DMS53 treated with DMSO at 0.1 percent for 48 hours (cell line): Measurements from ENCODE around the gene ARHGEF10L.

Experiments
- DNase-seq: peaks from one replicate; lab custom pipeline; 2025; ENCODE audit not compliant: unreplicated experiment; lab: John Stamatoyannopoulos, UW

ARHGEF10L gene

DNA sequence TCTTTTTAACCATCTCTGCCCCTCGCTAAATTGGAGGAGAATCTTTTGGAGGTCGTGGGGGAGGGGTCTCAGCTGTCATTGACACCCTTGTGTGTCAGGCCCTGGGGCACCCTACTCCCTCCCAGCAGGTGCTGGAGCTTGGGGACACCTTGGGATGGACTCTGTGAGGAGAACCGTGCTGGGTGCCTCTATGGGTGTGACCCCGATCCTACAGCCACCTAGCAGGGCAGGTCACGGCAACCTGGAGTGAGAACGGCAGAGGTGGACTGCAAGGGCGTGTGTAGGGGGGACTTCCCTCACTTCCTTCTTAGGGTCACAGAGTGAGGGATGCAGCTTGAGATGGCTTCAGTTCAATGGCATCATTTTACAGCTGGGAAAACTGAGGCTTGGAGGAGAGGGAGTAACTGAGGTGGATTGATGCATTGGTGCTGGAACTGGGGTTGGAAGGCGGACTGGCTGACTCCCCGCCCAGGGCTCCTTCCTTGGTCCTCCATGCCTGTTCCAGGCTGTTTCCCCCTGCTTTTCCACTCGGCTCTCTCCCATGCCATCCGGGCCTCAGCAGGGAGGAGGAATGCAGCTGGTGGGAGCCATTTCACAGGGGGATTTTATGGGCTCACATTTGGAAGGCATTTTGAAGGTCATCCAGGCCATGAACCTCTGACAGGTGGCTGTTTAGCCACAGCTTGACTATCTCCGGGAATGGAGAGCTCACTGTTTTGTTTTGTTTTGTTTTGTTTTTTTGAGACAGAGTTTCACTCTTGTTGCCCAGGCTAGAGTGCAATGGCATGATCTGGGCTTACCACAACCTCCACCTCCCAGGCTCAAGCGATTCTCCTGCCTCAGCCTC, 18.8 kb upstream of the ARHGEF10L start:
- no peak for DNase-seq

DNA sequence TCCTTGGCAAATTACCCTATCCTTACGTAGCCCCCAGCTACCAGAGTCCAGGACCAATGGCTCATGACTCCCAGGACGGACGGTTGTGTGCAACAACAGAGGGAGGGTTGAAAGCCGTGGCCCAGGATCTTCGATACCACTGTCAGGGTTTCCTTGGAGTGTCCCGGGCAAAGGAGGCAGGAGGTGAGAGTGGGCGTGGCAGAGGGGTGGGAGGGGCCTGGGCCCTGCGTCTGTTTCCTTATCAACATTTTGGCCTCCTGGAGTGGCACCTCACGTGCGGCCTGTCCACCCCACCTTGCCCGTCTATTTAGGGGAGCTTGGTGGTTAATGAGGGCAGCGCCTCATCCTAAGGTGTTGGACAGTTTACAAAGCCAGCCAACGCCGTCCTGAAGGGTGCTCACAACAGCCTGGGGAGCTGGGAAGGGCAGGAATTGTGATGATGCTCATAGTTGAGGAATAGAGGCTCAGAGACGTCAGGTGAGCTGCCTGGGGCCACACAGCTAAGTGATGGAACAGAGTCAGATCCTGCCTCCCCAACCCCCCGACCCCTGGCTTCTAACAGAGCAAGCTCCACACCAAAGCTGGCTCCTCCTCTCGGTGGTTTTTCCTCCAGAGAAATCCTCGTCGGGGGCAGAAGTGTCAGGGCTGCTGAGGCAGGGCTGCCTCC, 17.4 kb upstream of the ARHGEF10L start:
- DNase-seq = no peak

DNA sequence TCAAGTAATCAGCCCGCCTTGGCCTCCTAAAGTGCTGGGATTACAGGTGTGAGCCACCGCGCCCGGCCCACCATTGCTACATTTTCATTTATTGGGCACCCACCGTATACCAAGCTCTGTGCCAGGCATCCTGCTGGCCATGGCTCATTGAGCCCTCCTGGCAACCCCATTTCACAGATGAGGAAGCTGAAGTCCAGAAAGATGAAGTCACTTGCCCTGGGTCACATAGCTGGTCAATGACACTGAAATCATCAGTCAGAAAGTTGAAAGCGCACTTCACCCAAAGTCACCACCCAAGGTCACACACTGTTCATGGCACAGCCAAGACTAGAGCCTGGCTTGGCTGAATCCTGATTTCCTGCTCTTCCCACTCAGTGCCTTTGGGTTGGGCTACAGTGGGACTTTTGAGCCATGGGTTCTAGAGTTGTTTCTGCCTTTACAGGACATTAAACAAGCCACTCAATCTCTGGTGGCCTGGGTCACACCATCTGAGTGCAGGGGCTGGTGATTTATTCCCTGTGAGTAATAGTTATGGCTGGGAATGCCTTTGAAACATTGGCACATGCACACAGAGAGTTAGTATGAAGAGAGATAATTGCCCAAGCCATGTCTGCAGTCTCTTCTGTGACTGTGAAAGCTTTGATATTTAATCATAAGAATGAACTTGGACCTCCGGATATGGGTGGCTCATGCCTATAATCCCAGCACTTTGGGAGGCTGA, 16.0 kb upstream of the ARHGEF10L start:
- DNase-seq = no peak

DNA sequence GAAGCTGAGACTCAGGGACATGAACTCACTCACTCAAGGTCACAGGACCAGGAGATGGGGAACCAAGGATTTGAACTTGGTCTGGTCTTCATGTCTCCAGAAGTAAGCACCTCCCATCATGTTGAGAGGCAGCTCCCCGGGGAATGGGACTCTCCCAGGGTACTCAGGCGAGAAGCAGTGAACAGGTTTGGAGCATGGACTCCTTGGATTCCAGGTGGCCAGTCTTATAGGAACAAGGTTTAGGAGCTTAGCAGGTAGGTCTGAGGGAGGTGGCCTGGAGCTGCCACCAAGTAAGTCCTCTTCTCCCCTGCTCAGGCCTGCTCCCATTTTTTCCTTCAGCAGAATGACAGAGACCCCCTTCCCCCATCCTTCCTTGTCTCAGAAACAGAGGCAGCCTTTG, 14.9 kb upstream of the ARHGEF10L start:
- no peak for DNase-seq

DNA sequence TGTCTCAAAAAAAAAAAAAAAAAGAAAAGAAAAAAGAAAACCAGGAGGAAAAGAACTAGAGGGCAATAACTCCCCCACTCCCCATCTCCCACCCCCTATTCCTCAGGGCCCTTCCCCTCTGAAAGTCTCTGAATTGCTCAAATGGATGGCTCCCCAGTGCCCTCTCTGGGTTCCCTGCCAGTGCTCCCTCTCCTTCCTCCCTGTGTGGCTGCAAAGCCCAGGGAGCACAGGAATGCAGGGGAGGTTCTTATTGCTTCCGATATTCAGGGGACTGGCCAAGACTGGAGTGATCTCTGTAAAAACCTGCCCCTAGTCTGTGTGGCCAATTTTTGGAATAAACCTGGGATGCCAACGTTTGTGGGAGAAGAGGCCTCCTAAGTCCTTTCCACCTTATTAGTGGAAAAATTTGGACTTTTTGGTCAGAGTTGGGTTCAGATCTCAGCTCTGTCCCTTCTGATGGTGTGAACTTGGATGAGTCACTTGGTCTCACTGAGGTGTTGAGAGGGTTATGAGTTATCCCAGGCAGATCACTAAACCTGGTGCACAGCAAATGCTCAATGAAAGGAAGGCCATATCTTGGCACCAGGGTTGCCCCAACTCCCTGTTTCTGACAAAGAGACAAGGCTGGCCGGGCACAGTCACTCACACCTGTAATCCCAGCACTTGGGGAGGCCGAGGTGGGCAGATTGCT, 13.4 kb upstream of the ARHGEF10L start:
- DNase-seq = no peak

DNA sequence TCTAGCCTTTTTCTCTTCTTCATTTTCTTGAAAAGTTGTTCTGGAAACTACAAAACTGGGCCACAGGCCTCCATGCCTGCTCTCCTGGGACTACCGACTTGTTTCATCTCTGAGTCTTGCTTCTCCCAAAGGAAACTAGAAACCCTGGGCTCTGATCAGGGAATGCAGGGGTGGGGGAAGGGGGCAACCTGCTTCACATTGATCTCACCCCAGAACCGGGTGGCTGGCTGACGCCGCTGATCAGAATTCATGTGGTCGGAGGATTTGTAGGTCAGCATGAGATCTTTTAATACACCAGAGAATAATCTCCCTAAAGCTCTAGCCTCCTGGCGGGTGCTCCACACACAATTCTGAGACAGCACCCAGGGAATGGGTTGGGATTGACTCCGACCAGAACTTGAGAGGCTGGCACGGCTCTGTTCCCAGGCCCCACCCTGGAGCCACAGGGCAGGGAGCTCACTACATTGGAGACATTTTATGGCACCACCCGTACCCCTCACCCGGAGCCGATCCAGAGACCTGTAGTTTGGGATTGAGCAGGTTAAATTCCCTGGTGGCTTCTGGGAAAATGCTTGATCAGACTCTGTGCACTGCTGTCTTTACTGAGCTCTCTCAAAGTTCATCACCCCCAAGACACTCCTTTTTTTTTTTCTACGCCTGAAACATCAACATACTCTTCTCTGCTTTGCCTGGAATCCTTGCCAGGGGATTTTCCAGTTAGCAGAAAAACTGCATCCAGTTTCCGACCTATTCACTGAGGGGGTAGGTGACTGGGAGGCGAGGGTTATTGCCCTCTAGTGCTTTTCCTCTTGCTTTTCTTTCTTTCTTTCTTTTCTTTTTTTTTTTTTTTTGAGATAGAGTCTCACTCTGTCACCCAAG, 12.2 kb upstream of the ARHGEF10L start:
- no peak for DNase-seq

DNA sequence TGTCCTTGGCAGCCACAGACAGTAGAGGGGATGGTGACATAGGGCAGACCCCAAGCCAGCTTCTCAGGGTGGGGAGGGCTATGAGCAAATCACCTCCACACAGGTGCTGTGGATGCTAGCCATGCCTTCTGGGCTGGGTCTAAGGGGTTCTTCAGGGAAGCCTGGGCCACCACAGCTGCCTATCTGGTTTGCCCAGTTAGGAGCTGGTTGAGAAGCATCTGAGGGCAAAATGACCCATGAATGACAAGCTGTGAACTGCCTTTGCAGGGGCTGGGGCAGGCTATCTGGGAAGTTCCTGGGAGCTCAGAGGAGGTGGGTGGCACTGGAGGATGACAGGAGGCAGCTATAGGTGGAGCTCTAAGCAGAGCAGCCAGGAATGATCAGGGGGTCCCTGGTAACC, 10.1 kb upstream of the ARHGEF10L start:
- no peak for DNase-seq

DNA sequence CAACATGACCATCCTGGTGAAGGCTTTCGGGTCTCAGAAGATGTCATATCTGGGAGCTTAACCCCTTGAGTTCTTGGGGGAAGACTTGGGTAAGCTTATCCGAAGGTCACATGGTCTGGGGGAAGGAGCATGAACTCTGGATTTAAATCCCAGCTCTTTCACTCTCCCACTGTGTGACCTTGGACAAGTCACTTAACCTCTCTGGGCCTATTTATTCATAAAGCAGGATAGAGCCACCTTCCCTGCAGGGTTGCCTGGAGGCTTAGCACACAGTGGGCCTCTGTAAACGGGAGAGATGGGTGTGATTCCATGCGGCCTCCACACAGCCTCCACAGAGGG, 8.2 kb upstream of the ARHGEF10L start:
- DNase-seq = no peak

DNA sequence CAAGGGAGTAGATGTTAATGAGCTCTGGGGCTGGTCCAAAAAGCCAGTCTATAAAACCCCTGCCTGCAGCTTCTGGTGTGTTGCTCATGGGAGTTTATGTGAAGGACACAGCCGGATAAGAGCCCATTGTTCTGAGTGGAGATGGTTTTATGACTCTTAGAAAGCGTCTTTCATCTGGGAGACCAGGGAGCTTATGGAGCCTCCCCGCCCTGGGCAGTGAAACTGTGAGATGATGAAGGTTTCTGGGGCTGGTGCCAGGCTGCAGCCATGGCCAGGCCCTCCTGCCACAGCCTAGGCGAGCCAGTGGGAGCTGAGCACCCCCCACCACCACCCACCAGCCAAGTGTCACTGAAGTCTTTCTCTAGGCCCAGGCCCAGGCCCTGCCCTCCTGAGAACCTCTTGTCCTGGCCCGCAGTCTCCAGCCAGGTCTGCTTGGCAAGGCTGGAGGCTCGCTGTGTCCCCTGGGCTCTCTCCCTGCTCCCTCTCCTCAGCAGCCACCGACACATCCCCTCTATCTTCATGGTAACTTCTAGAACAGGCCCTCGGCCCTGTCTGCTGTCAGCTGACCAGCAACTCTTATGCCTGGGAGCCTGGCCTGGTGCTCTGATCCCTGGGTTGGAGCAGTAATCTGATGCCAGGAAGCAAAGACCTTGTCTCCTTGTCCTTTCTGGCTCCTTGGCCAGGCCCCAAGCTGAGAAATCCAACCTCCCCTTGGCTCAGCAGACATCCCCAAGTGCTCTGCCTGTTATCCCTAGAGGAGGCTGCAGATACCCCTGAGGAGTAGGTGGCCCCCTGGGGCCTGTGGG, 7.6 kb upstream of the ARHGEF10L start:
- DNase-seq = no peak

DNA sequence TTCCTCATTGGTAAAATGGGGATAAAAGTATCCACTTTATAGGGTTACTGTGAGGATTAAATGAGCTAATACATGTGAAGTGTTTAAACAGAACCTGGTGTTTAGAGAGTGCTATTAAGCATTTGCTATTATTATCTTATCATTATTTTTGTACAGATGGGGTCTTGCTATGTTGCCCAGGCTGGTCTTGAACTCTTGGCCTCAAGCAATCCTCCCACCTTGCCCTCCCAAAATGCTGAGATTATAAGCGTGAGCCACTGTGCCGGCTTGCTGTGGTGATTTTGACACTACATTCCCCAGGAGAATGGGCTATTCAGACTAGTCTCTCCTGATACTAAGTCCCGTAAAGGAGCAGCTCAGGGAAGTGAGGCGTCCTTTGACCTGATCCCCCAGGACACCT, 6.3 kb upstream of the ARHGEF10L start:
- no peak for DNase-seq

DNA sequence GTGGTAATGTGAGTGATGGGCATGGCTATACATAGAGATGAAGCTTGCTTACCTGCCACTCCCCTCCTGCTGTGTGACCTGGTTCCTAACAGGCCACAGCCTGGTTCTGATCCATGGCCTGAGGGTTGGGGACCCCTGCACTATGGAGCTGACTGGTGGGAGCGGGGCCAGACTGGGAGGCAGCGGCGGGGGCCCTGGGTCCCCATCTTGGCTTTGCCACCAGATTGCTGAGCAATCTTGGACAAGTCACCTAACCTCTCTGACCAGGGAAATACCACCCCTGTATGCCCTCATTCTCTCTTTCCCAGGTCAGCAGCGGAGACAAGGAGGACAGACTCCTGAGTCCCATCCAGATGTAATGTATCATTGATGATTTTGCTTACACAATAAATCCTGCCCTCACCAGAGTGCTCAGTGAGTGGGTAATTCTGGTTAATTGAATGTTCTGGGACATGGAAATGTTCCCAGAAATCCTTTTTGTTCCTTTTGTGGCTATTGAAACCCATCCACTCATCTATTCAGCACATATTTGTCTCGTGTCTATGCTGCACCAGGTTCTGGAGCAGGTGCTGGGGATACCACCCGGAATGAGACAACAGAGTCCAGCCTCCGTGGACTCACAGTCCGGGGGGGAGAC, 4.1 kb upstream of the ARHGEF10L start:
- no peak for DNase-seq

DNA sequence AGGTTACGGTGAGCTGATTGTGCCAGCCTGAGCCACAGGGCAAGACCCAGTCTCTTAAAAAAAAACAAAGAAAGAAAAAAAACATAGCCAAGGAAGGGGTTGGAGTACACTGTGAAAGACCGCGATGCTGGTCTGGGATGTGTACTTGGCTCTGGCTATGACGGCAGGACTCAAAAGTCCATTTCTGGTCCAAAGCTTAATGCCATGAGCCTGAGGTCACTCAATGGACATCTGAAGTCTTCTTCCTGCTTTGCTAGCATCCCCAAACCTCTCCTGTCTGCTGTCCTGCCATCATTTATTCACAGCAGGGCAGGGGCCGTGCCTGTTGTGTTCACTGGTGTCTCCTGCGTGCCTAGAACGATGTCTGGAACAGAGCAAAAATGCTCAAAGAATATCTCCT, 1.5 kb upstream of the ARHGEF10L start:
- no peak for DNase-seq

DNA sequence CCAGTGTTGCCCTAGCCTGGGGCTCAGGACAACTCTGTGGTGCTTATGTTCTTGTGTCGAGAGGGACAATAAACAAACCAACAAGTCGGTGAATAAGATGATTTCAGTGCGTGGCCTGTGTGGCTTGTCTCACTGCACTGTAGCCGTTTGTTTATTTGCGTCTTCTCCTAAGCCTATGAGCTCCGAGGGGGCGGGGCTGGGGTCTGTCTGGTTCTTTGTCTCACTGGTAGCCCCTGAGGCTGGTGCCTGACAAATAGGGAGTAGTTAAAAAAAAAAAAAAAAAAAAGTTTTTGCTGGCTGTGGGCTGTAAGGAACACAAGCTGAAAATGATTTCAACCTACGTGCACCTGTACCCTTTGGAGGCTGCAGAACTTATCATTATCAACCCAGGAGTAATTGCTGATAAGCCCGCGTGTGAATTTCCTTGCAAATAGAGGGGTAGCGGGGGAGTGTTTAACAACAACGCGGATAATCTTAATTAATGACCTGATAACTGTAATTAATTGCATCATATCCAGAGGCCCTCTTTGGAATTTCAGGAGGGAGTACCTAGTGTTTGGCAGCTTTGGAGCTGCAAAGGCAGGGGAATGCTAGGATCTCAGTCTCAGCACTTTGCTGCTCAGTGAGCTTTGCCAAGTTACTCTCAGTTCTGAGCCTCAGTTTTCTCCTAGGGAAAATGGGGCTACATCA, 925 bp upstream of the ARHGEF10L start:
- DNase-seq = no peak

DNA sequence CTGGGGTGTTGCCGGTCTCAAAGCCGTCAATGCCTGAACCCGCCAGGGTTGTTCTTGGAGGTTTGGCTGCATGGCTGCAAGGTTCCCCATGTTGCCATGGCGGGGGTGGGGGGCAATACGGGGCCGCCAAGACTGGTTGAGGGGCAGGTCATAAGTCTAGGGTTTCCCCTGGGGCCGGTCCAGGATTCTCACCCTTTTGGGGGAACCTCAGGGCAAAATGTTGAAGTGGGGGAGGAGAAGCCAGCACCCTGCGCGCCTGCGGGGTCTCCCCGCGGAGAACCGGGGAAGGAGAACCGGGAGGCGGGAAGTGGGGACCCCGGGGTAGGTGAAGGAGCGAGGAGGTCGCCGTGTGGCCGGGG, 401 bp upstream of the ARHGEF10L start:
- no peak for DNase-seq

DNA sequence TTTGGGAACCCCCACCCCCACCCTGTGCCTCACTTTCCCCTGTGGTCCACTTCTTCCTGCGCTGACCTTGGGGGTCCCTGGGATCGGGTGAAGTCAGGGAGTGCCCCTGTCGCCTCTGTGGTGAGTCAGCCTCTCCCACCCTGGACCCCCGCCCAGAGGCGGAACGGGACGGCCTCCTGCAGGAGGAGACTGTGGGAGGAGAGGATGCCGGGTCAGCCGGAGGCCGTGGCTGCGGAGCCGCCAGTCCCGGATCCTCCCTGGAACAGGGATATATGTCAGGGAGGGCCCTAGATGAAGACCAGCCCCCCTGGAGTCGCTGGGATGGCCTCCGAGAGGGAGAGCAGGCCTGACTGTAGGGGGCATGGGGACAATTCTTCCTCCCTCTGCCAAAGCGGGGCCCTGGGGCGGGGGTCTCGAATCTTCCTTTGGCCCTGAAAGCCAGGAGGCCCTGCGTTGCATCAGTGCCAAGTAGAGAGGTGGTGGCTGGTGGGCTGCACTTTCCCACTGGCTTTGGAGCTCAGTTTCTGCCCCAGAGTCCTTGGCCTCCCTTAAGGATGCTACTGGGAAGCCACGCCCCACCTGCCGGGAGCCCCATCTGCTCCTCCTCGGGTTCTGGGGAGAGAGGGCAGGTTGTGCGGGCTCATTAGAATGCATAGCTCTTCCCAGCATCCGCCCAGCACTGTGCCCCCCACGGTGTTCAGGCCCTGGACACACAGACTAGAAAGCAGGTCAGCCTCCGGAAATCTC, 930 bp downstream of the ARHGEF10L start:
- no peak for DNase-seq

DNA sequence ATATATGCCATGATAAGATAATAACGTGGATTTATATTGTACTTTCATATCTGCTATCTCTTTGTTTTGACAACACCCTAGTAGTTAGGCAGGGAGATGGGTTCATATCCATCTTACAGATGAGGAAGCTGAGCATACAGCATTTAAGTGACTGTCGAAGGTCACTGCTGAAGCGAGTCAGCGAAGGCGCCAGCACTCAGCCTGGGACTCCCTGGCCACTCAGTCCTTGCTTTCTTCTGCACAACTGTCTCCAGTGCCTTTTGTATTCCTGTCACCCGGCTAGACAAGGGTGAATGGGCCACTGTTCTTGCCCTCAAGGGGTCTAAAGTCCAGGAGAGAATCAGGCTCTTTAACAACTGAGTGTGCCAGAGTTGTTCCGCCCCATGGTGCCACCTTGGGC, 3.1 kb downstream of the ARHGEF10L start:
- DNase-seq = no peak

DNA sequence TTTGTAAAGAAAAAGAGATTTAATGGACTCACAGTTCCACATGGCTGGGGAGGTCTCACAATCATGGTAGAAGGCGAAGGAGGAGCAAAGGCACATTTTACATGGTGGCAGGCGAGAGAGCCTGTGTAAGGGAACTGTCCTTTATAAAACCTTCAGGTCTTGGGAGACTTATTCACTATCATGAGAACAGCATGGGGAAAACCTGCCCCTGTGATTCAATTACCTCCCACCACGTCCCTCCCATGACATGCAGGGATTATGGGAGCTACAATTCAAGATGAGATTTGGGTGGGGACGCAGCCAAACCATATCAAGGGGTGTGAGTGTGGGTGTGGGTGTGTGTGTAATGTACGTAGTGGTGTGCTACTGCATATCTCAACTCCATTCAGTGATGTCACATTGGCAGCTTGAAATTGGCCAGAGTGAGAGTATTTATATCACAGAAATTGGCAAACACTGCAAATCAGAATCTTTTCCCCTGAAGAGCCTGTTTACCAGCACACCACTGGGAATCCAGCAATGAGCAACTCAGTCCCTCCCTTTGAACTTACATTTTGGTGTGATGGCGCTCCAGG, 5.4 kb downstream of the ARHGEF10L start:
- DNase-seq = no peak

DNA sequence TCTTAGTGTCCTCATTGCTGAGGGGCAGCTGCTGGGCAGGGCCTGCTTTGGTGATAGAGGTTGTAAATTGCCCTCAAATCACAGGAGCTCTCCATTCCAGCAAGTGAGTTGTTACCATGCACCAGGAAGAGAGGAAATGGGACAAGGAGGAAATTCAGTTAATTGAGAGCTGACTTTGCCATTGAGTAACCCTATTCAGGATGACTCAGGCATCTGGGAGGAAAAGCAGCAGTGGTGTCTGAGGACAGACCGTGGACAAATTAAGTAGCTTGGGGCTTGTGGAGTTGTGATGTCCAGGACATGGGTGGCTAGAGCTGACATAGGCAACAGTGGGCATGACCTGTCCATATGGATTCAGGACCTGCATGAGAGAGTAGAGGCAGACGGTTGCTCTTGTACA, 5.9 kb downstream of the ARHGEF10L start:
- DNase-seq = no peak
